ENCODE results near the gene FAM3A. TPM values are rescaled to one million over a fixed set of nuclear protein-coding genes. Genes with fewer than 3 reads are reported as not detected.

Gene FAM3A
- total RNA-seq, result 14.5 and 18.2 TPM in 2 replicates

GRCh38 chrX:154515966-154516655 lies at the start of gene FAM3A:
FAM3A (minus strand) TSS chrX:154516232; CDS start chrX:154515772, 460 bp downstream.

GRCh38 chrX:154547245-154548027 lies 31.4 kb upstream of the FAM3A start, which contains the start of gene IKBKG:
IKBKG (plus strand) TSS chrX:154547620; CDS start chrX:154552003, 4,383 bp downstream.

GRCh38 chrX:154546354-154547244 lies 30.6 kb upstream of the FAM3A start, which contains the start of gene G6PD:
G6PD (minus strand) TSS chrX:154546846; CDS start chrX:154546155, 691 bp downstream.

GRCh38 chrX:154490414-154491083 lies 25.5 kb downstream of the FAM3A start, which contains the start of gene SLC10A3:
SLC10A3 (minus strand) TSS chrX:154490629; CDS start chrX:154488940, 1,689 bp downstream.

GRCh38 chrX:154486396-154487207 lies 29.4 kb downstream of the FAM3A start, which contains the start of gene UBL4A:
UBL4A (minus strand) TSS chrX:154486615; CDS start chrX:154486584, 31 bp downstream.

GRCh38 chrX:154478728-154479622 lies 37.1 kb downstream of the FAM3A start, which contains the start of gene LAGE3:
LAGE3 (minus strand) TSS chrX:154479281; CDS start chrX:154478915, 366 bp downstream.

GRCh38 chrX:154458116-154458953 lies 57.7 kb downstream of the FAM3A start, which contains the start of gene PLXNA3:
PLXNA3 (plus strand) TSS chrX:154458281; CDS start chrX:154460184, 1,903 bp downstream.

Small RNA genes lying within 50 kb of the gene (small RNA-seq; reads per million reads assigned to genes)
- not detected for gene RN7SL697P

Other genes with a start within 250 kb of the FAM3A start
- not detected in 2 replicates for gene TEX28, start 221.1 kb downstream of the FAM3A start, total RNA-seq
- under 0.01 TPM in 1 of 2 replicates, not detected in the other for gene TKTL1, start 220.4 kb downstream of the FAM3A start, total RNA-seq
- gene FLNA, start 141.6 kb downstream of the FAM3A start, total RNA-seq, result 1,397 and 1,424 TPM in 2 replicates
- gene EMD, start 136.9 kb downstream of the FAM3A start, total RNA-seq, result 32.3 and 38.3 TPM in 2 replicates
- 2,059 and 2,767 TPM in 2 replicates for gene RPL10, start 117.9 kb downstream of the FAM3A start, total RNA-seq
- 72.6 and 76.0 TPM in 2 replicates for gene DNASE1L1, start 107.0 kb downstream of the FAM3A start, total RNA-seq
- gene TAFAZZIN, start 104.7 kb downstream of the FAM3A start, total RNA-seq, result 19.4 and 23.1 TPM in 2 replicates
- 65.6 and 70.3 TPM in 2 replicates for gene ATP6AP1, start 87.6 kb downstream of the FAM3A start, total RNA-seq
- 76.2 and 88.4 TPM in 2 replicates for gene GDI1, start 79.1 kb downstream of the FAM3A start, total RNA-seq
- gene FAM50A, start 72.1 kb downstream of the FAM3A start, total RNA-seq, result 30.4 and 43.2 TPM in 2 replicates
- gene PLXNA3, start 58.0 kb downstream of the FAM3A start, total RNA-seq, result 8.4 and 13.8 TPM in 2 replicates
- 8.5 and 12.9 TPM in 2 replicates for gene LAGE3, start 37.0 kb downstream of the FAM3A start, total RNA-seq
- gene UBL4A, start 29.6 kb downstream of the FAM3A start, total RNA-seq, result 32.4 and 32.8 TPM in 2 replicates
- 17.3 and 18.7 TPM in 2 replicates for gene SLC10A3, start 25.6 kb downstream of the FAM3A start, total RNA-seq
- gene G6PD, start 30.6 kb upstream of the FAM3A start, total RNA-seq, result 92.0 and 104 TPM in 2 replicates
- 20.2 and 21.4 TPM in 2 replicates for gene IKBKG, start 31.4 kb upstream of the FAM3A start, total RNA-seq
- not detected in 2 replicates for gene CTAG1A, start 68.9 kb upstream of the FAM3A start, total RNA-seq
- not detected in 2 replicates for gene CTAG1B, start 103.0 kb upstream of the FAM3A start, total RNA-seq
- gene CTAG2, start 137.3 kb upstream of the FAM3A start, total RNA-seq, result not detected in 2 replicates
- 4.1 and 4.7 TPM in 2 replicates for gene GAB3, start 234.8 kb upstream of the FAM3A start, total RNA-seq
- gene DKC1, start 246.6 kb upstream of the FAM3A start, total RNA-seq, result 68.1 and 109 TPM in 2 replicates